ENCODE data around the gene TGFB3. TPM values are rescaled to one million over a fixed set of nuclear protein-coding genes. Genes with fewer than 3 reads are reported as not detected.

The TGFB3 gene
- total and polyA plus RNA-seq, 2 donors (not counting 3 experiments of a cell fraction or from before 2014, with no cell fraction given) = 5.3 to 5.4 TPM

- intact Hi-C loops (cut with micrococcal nuclease) (no loop called here), dilution Hi-C loops (cut with MboI; ENCODE audit: extremely low pct_ligation_motif_present, low sequenced_read_pairs) (no loop called here)
- FAIRE-seq (no peak), DNase-seq (ENCODE audit: low read depth, low spot score) (no peak)
- no peaks in the 10 kb centered on the region for H3K79me2 ChIP-seq (ENCODE audit: control insufficient read depth, insufficient read depth, low read length)
- no peak overlapping the region for H3K27ac ChIP-seq (ENCODE audit: insufficient read depth, low read depth, low read length)
- H3K36me3 ChIP-seq (ENCODE audit: control insufficient read depth in 2 of 2, extremely low read depth in 1 of 2, insufficient read depth in 2 of 2, low read length in 2 of 2) = peaks cover 2 to 19% of the 10 kb centered on the region in 2 experiments
- TF ChIP-seq, protein P1, sequence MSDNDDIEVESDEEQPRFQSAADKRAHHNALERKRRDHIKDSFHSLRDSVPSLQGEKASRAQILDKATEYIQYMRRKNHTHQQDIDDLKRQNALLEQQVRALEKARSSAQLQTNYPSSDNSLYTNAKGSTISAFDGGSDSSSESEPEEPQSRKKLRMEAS (IDR thresholded peaks at IDR 0.05; ENCODE audit: insufficient read depth, insufficient read length) = no peak
- TF ChIP-seq POLR2AphosphoS5 (IDR thresholded peaks at IDR 0.05; ENCODE audit: insufficient read depth, low read depth, low read length) (no peak), JUN (IDR thresholded peaks at IDR 0.05; ENCODE audit: borderline replicate concordance, insufficient read depth, insufficient read length, low read depth) (no peak), MYC (IDR thresholded peaks at IDR 0.05; ENCODE audit: low read depth, low read length) (no peak), FOS (IDR thresholded peaks at IDR 0.05; ENCODE audit: borderline replicate concordance, insufficient read depth, low read length) (no peak), POLR2A (IDR thresholded peaks at IDR 0.05; ENCODE audit: low read depth, low read length) (no peak), EZH2 (IDR thresholded peaks at IDR 0.05; ENCODE audit: borderline replicate concordance, low read depth, low read length, severe bottlenecking) (no peak), GATA2 (IDR thresholded peaks at IDR 0.05; ENCODE audit: insufficient read depth, insufficient read length, low read depth, low read length) (no peak)
- TF ChIP-seq, protein P2, sequence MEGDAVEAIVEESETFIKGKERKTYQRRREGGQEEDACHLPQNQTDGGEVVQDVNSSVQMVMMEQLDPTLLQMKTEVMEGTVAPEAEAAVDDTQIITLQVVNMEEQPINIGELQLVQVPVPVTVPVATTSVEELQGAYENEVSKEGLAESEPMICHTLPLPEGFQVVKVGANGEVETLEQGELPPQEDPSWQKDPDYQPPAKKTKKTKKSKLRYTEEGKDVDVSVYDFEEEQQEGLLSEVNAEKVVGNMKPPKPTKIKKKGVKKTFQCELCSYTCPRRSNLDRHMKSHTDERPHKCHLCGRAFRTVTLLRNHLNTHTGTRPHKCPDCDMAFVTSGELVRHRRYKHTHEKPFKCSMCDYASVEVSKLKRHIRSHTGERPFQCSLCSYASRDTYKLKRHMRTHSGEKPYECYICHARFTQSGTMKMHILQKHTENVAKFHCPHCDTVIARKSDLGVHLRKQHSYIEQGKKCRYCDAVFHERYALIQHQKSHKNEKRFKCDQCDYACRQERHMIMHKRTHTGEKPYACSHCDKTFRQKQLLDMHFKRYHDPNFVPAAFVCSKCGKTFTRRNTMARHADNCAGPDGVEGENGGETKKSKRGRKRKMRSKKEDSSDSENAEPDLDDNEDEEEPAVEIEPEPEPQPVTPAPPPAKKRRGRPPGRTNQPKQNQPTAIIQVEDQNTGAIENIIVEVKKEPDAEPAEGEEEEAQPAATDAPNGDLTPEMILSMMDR (IDR thresholded peaks at IDR 0.05; ENCODE audit: extremely low read depth in 1 of 2, insufficient read depth in 1 of 2, low read depth in 1 of 2, low read length in 2 of 2) = no peak
- H3K4me1 ChIP-seq (ENCODE audit: control insufficient read depth, extremely low read depth, insufficient read depth, low read length) = no peaks in the 10 kb centered on the region
- POLR2A ChIA-PET = no interaction called here
- no TSS peak for BruUV-seq (replicated peaks)
- no peak overlapping the region for H3K9ac ChIP-seq (replicated peaks; ENCODE audit: extremely low read depth, insufficient read depth, low read length)
- no peak overlapping the region for H3K4me2 ChIP-seq (ENCODE audit: insufficient read depth, low read length)
- H4K20me1 ChIP-seq (replicated peaks; ENCODE audit: control insufficient read depth, extremely low read depth, insufficient read depth, low read length) = no peaks in the 10 kb centered on the region
- H3K27me3 ChIP-seq (ENCODE audit: control insufficient read depth in 2 of 2, insufficient read depth in 2 of 2, low read length in 2 of 2) = no peaks in the 10 kb centered on the region
- H3K9me1 ChIP-seq (replicated peaks; ENCODE audit: control insufficient read depth, extremely low read depth, insufficient read depth, low read length) = no peaks in the 10 kb centered on the region
- no peak overlapping the region for H2AFZ ChIP-seq (ENCODE audit: low read depth, low read length)
- CTCF ChIA-PET = interaction anchor here (1.2 to 1.8 kb wide), 4 partner anchors 25 to 341 kb away, joined by 3 to 8 read pairs (median 4); no protein-coding TSS in a partner anchor
- H3K4me3 ChIP-seq (replicated peaks in 1 of 3; ENCODE audit: insufficient read depth in 1 of 3, low read depth in 1 of 3, low read length in 3 of 3) = no peak overlapping the region
- H3K9me3 ChIP-seq (replicated peaks; ENCODE audit: control insufficient read depth, insufficient read depth, low read length) = no peaks in the 10 kb centered on the region
These were observed 26.1 kb upstream of the TGFB3 start for GRCh38 chr14:76007852-76008251.
